Measurements from ENCODE around the gene CRACR2B. TPM values are rescaled to one million over a fixed set of nuclear protein-coding genes. Genes with fewer than 3 reads are reported as not detected.
A peak's percentile ranks its signal among the peaks of the same experiment; 100 is the strongest.

The CRACR2B gene
- total RNA-seq, 1 donor from 2014 or later, result 6.8 TPM

- no peak for DNase-seq (ENCODE audit: low spot score)
Observed at GRCh38 chr11:810040-810567, 17.6 kb upstream of the CRACR2B start.

DNA sequence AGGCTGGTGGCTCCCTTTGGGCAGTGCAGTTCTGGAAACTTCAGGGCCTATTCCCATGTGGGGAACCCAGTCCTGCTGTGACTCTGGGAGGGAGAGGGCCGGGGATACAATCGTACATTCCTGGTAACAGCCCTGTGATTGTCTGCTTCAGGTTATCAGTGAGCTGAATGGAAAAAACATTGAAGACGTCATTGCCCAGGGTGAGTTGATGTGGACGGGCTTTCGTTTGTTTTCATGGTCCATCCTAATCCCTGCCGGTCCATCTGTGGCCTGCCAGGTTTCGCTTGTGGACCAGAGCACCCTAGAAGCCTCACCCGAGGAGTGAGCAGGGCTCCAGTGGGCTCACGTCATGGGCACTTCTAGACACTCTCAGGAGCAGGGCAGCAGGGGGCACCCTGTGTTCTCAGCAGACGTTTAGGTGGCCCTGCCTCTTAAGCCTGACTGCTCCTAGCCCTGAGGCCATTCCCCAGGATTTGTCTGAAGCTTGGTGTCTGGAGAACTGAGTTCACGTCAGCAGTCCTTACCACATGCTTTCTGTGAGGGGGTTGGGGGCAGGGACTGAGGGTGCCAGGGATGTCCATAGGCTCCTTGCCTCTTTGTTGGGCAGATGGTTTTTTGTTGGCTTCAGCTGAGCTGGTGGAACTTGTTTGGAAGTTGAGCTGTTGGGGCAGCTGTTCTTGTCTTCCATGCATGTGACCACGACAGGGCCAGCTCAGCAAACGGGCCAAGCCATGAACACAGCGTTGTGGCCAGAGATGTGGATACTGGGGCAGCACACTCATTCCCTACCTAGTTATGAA lies 16.1 kb upstream of the CRACR2B start:
- no peak for DNase-seq (ENCODE audit: low spot score)

- DNase-seq (ENCODE audit: low spot score), result no peak
Observed at GRCh38 chr11:812390-812789, 15.3 kb upstream of the CRACR2B start.

GRCh38 chr11:813072-813455 lies 14.7 kb upstream of the CRACR2B start:
- no peak for DNase-seq (ENCODE audit: low spot score)

DNA sequence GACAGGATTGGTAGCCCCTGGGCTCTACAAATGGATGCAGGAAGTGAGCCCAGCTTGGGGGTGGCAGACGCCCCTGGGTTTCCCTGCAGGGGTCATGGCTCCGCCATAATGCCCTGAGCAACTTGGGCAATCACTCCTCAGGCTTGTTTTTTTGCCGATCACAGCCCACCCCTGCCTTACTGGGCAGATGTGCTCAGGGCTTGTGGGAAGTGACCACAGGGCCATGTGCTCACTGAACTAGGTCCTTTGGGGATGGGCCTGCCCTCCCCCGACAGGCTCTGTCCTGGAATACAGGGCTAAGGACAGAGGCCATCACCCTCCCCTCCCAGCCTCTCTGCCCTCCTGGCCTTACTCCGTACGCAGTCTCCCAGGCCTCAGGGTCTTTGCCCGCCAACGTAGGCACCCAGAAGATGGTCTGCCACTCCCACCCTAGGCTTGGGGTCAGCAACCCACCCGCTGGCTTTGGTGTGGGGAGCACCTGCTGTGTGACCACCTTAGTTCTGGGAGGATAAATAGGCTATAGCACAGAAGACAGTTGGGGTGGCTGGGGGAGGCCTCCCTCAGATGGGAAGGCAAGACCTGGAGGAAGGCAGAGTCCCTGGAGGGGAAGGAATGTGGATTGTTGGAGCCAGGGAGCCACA lies 14.1 kb upstream of the CRACR2B start:
- no peak for DNase-seq (ENCODE audit: low spot score)

- DNase-seq (ENCODE audit: low spot score), result no peak
Observed at GRCh38 chr11:815675-816432, 11.9 kb upstream of the CRACR2B start.

GRCh38 chr11:816433-816779 lies 11.3 kb upstream of the CRACR2B start:
- DNase-seq (ENCODE audit: low spot score), result no peak

- no peak for DNase-seq (ENCODE audit: low spot score)
Observed at GRCh38 chr11:818396-819128, 9.2 kb upstream of the CRACR2B start, which contains the start of gene PNPLA2. Gene PNPLA2 (plus strand): TSS chr11:818914. CDS start chr11:819719, 805 bp downstream.

GRCh38 chr11:819129-819931 lies 8.4 kb upstream of the CRACR2B start:
- peak; percentile 98 for DNase-seq (ENCODE audit: low spot score)

DNA sequence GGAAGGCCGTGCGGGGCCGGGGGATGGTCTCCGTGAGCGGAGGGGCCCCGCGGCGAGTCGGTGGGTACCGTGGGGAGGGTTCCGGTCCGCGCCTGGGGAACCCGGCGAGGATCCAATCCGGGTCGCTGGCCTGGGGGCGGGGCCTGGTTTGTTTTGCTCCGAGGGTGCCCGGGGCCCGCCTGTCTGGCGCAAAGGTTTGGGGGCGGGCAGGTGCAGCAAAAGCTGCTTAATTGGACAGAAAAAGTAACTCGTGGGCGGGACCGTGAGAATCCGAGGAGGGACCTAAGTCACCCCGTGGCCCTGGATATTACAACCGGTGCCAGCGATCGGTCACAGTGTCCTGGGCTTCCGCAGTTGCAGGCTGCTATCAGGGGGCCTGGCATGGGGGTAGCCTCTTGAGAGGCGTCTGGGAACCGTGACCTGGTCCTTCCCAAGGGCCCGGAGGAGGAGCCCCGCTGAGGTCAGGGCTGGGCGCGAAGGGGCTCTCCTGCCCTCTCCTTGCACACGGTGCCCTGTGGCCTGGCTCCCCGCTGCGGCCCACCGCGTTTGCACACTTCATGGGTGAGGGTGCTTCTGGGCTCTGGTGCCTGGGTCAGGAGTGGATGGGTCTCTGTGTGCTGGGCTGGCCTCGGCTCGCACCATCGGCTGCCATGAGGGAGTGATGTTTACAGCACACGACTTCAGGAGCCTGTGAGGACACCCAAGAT lies 7.6 kb upstream of the CRACR2B start:
- DNase-seq (ENCODE audit: low spot score), result peak; percentile 96

GRCh38 chr11:820655-821511 lies 6.8 kb upstream of the CRACR2B start:
- DNase-seq (ENCODE audit: low spot score), result no peak

GRCh38 chr11:821512-822371 lies 6.0 kb upstream of the CRACR2B start:
- DNase-seq (ENCODE audit: low spot score), result no peak

- DNase-seq (ENCODE audit: low spot score), result no peak
Observed at GRCh38 chr11:823441-824291, 4.1 kb upstream of the CRACR2B start.

DNA sequence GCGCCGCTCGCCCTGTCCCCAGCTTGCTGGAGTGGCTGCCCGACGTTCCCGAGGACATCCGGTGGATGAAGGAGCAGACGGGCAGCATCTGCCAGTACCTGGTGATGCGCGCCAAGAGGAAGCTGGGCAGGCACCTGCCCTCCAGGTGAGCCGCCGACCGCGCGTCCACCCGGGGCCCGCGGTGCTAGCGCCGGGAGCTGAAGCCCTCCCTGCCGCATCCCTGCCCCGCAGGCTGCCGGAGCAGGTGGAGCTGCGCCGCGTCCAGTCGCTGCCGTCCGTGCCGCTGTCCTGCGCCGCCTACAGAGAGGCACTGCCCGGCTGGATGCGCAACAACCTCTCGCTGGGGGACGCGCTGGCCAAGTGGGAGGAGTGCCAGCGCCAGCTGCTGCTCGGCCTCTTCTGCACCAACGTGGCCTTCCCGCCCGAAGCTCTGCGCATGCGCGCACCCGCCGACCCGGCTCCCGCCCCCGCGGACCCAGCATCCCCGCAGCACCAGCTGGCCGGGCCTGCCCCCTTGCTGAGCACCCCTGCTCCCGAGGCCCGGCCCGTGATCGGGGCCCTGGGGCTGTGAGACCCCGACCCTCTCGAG lies 3.3 kb upstream of the CRACR2B start:
- no peak for DNase-seq (ENCODE audit: low spot score)

- DNase-seq (ENCODE audit: low spot score), result no peak
Observed at GRCh38 chr11:824942-825341, 2.8 kb upstream of the CRACR2B start.
